CD4-positive, alpha-beta memory T cell (primary cell): ENCODE measurements around the gene FOXJ3. TPM values are rescaled to one million over a fixed set of nuclear protein-coding genes. Genes with fewer than 3 reads are reported as not detected.

ENCODE experiments used
- CTCF ChIA-PET: fragments of 350-600 bp; sonication (Branson Sonifier 250); formaldehyde crosslinking; loops from one replicate; lab custom pipeline; 2021; ENCODE audit warnings: inconsistent platforms; ENCODE audit not compliant: partially characterized antibody; lab: Charles Lee
- POLR2A ChIA-PET: fragments of 350-600 bp; sonication (Branson Sonifier 250); formaldehyde crosslinking; loops from one replicate; lab custom pipeline; 2021; ENCODE audit not compliant: partially characterized antibody; lab: Charles Lee
- DNase-seq, 5 donors: peaks; one replicate each; pipeline versions ENCODE4 v3.0.0 to v3.0.0-alpha.2; 2020 to 2022; ENCODE audit warnings: mixed read lengths in 1 of 5
- H3K27ac ChIP-seq: one replicate; pipeline ENCODE4 v1.7.0; 2013; ENCODE audit warnings: low read depth, low read length
- H3K27me3 ChIP-seq: 2 replicates; pipeline ENCODE4 v1.7.0; 2013; ENCODE audit warnings: mild to moderate bottlenecking, low read length, moderate library complexity; ENCODE audit not compliant: insufficient read depth
- H3K36me3 ChIP-seq: 2 replicates; pipeline ENCODE4 v1.7.0; 2013; ENCODE audit warnings: mild to moderate bottlenecking, low read length, moderate library complexity; ENCODE audit not compliant: insufficient read depth
- H3K4me1 ChIP-seq: 2 replicates; pipeline ENCODE4 v1.7.0; 2013; ENCODE audit warnings: mild to moderate bottlenecking, low read length, moderate library complexity; ENCODE audit not compliant: insufficient read depth
- H3K4me3 ChIP-seq, 2 donors: one replicate each; pipeline ENCODE4 v1.7.0; 2013; ENCODE audit warnings: low read length in 2 of 2, mild to moderate bottlenecking in 1 of 2
- H3K9me3 ChIP-seq, 2 donors: one replicate each; pipeline ENCODE4 v1.7.0; 2013; ENCODE audit warnings: low read length in 2 of 2, control low read depth in 1 of 2; ENCODE audit not compliant: control insufficient read depth in 1 of 2
- H3K27ac Mint-ChIP-seq, 7 donors: one replicate each; pipeline ENCODE4 v1.8.0; 2020 to 2021; ENCODE audit warnings: mixed read lengths in 7 of 7, mild to moderate bottlenecking in 6 of 7, inconsistent platforms in 3 of 7, moderate library complexity in 3 of 7
- H3K27me3 Mint-ChIP-seq, 2 donors: one replicate each; pipeline ENCODE4 v1.8.0; 2020 to 2021; ENCODE audit warnings: mixed read lengths in 2 of 2
- H3K36me3 Mint-ChIP-seq, 2 donors: one replicate each; pipeline ENCODE4 v1.8.0; 2020 to 2021; ENCODE audit warnings: mixed read lengths in 2 of 2, inconsistent platforms in 1 of 2, mild to moderate bottlenecking in 1 of 2
- H3K4me1 Mint-ChIP-seq, 4 donors: one replicate each; pipeline ENCODE4 v1.8.0; 2020 to 2021; ENCODE audit warnings: mixed read lengths in 4 of 4, mild to moderate bottlenecking in 1 of 4
- H3K4me3 Mint-ChIP-seq, 8 donors: one replicate each; pipeline ENCODE4 v1.8.0; 2020 to 2021; ENCODE audit warnings: mixed read lengths in 8 of 8, mild to moderate bottlenecking in 7 of 8, moderate library complexity in 6 of 8, inconsistent platforms in 3 of 8
- H3K9me3 Mint-ChIP-seq, 8 donors: one replicate each; pipeline ENCODE4 v1.8.0; 2020 to 2021; ENCODE audit warnings: mixed read lengths in 8 of 8, mild to moderate bottlenecking in 5 of 8, inconsistent platforms in 3 of 8, moderate library complexity in 1 of 8
- intact Hi-C: fragments of 100-400 bp; cut with micrococcal nuclease; formaldehyde crosslinking; loops from one replicate; pipeline ENCODE4 v1.15.1; 2023
- polyA plus RNA-seq, 2 donors: library from polyadenylated mRNA; unstranded; fragments of 300-500 nt; fragmentation: Illumina TruSeq; gene quantifications; one replicate each; pipeline ENCODE4 v1.2.3, GENCODE V29; 2021
- total RNA-seq, 2 experiments: library from RNA; stranded (reverse); gene quantifications; one replicate each; pipeline ENCODE4 v1.2.3, GENCODE V29; 2021

FOXJ3 gene
- total and polyA plus RNA-seq, 4 experiments from 2014 or later, result 23.7 to 102 (median 72.0) TPM

GRCh38 chr1:42334240-42335049, 590 bp downstream of the FOXJ3 start:
- Histone ChIP-seq H3K36me3 (no peaks in the 10 kb centered on the region), H3K4me1 (peaks cover 47% of the 10 kb centered on the region), H3K27me3 (no peaks in the 10 kb centered on the region), H3K9me3 (no peaks in the 10 kb centered on the region), H3K27ac (peak overlapping the region; percentile 83), H3K4me3 (peak overlapping the region; percentile 45 to 92)
- Mint-ChIP-seq H3K4me1 (peaks cover 39 to 62% (median 51%) of the 10 kb centered on the region in 4 donors), H3K27me3 (no peaks in the 10 kb centered on the region), H3K36me3 (peaks cover 0 to 13% of the 10 kb centered on the region in 2 donors), H3K4me3 (peak overlapping the region; percentile 93 to 97 (median 95)), H3K9me3 (peaks cover 0 to 5% (median 0%) of the 10 kb centered on the region in 8 donors), H3K27ac (peak overlapping the region; percentile 82 to 96 (median 92))
- peak in 2 of 5 donors; percentile 21 to 53 for DNase-seq
- POLR2A ChIA-PET, result interaction anchor here (0.5 to 2.0 kb wide), 13 partner anchors 9 to 433 kb away, joined by 3 to 32 read pairs (median 5); partner anchors contain the start of genes C1orf50, CCDC30, P3H1 and PPCS
- intact Hi-C loops, result loop anchor here (1.0 to 10.0 kb wide), 9 partner anchors 14 to 840 kb away; partner anchors contain the start of genes CFAP57, EBNA1BP2, ERMAP and HIVEP3
- CTCF ChIA-PET, result interaction anchor here (0.8 to 3.7 kb wide), 7 partner anchors 9 to 161 kb away, joined by 3 to 13 read pairs (median 5); no protein-coding TSS in a partner anchor

DNA sequence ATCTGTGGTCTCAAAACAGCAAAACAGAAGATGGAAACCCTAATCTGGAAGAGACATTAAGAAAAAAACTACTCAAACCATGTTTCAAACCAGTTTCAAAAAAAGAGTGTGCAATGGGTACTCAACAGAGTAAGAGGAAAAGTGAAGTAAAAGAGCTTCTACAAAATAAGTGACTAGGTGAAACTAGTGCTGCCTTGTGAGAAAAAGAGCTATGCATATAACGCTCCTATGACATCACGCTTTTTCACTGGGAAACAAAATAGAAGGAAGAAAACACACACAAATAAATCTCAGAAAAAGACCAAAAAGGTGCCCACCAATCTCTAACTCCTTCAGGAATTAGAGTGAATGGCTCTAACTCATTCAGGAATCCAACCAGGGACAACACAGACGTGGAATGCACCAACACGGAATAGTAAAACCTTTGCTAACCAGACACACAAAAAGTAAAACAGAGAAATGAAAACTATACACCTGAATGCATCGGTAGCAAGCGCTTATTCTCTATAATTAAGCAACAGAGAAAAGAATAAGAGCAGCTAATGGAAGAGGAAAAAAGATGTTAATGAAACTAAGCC, 1.3 kb downstream of the FOXJ3 start:
- Histone ChIP-seq H3K9me3 (no peaks in the 10 kb centered on the region), H3K27ac (peak overlapping the region; percentile 83), H3K27me3 (no peaks in the 10 kb centered on the region), H3K4me1 (peaks cover 53% of the 10 kb centered on the region), H3K4me3 (peak overlapping the region; percentile 45 to 92), H3K36me3 (no peaks in the 10 kb centered on the region)
- H3K4me3 Mint-ChIP-seq, result peak overlapping the region; percentile 93 to 97 (median 95)
- H3K9me3 Mint-ChIP-seq, result peaks cover 0 to 5% (median 0%) of the 10 kb centered on the region in 8 donors
- H3K4me1 Mint-ChIP-seq, result peaks cover 43 to 68% (median 57%) of the 10 kb centered on the region in 4 donors
- H3K36me3 Mint-ChIP-seq, result peaks cover 0 to 13% of the 10 kb centered on the region in 2 donors
- DNase-seq, result peak in 1 of 5 donors; percentile 15
- intact Hi-C loops, result loop anchor here (2.0 to 10.0 kb wide), 5 partner anchors 299 to 841 kb away; partner anchors contain the start of genes CFAP57, EBNA1BP2, ERMAP and HIVEP3
- CTCF ChIA-PET, result interaction anchor here (0.8 to 3.7 kb wide), 7 partner anchors 9 to 160 kb away, joined by 3 to 13 read pairs (median 5); no protein-coding TSS in a partner anchor
- POLR2A ChIA-PET, result interaction anchor here (0.6 to 2.0 kb wide), 11 partner anchors 8 to 433 kb away, joined by 3 to 32 read pairs (median 6); partner anchors contain the start of genes C1orf50, CCDC30, P3H1 and PPCS
- H3K27ac Mint-ChIP-seq, result peak overlapping the region; percentile 82 to 96 (median 92)
- H3K27me3 Mint-ChIP-seq, result no peaks in the 10 kb centered on the region

DNA sequence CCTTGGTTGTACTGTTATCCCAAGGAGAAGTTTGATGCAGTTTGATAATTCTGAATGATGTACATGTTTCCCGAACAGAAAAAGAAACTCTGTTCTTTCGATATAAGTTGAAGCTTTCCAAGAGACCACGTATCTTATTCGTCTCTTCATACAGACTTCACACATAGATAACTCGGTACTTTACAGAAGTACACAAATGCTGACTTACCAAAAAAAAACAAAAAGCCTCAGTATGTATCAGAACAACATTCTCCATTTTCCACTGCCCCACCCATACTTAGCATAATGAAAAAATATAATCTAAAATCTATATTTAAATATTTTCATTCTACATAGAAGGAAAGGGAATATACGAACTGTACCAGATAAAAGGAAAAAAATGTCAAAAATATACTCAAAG, 2.2 kb downstream of the FOXJ3 start:
- Histone ChIP-seq H3K27ac (no peak overlapping the region), H3K27me3 (no peaks in the 10 kb centered on the region), H3K4me1 (peaks cover 62% of the 10 kb centered on the region), H3K36me3 (no peaks in the 10 kb centered on the region), H3K9me3 (no peaks in the 10 kb centered on the region), H3K4me3 (no peak overlapping the region)
- Mint-ChIP-seq H3K27ac (peak overlapping the region in 5 of 7 donors; percentile 32 to 92 (median 89)), H3K4me3 (peak overlapping the region in 7 of 8 donors; percentile 33 to 97 (median 94)), H3K27me3 (no peaks in the 10 kb centered on the region), H3K4me1 (peaks cover 49 to 77% (median 62%) of the 10 kb centered on the region in 4 donors), H3K36me3 (peaks cover 0 to 13% of the 10 kb centered on the region in 2 donors), H3K9me3 (peaks cover 0 to 5% (median 0%) of the 10 kb centered on the region in 8 donors)
- CTCF ChIA-PET, result interaction anchor here (1.2 to 3.7 kb wide), 3 partner anchors 11 to 159 kb away, joined by 5 to 13 read pairs (median 6); no protein-coding TSS in a partner anchor
- POLR2A ChIA-PET, result interaction anchor here (1.2 to 1.8 kb wide), 2 partner anchors 10 to 13 kb away, joined by 3 to 8 read pairs; no protein-coding TSS in a partner anchor
- no peak for DNase-seq
- intact Hi-C loops, result loop anchor here (10.0 kb wide), 4 partner anchors 298 to 842 kb away; partner anchors contain the start of genes CFAP57, EBNA1BP2, HIVEP3 and PPIH

GRCh38 chr1:42330215-42330614, 4.8 kb downstream of the FOXJ3 start:
- Mint-ChIP-seq H3K4me3 (peak overlapping the region in 3 of 8 donors; percentile 5 to 62 (median 55)), H3K4me1 (peaks cover 65 to 90% (median 77%) of the 10 kb centered on the region in 4 donors), H3K36me3 (peaks cover 3 to 11% of the 10 kb centered on the region in 2 donors), H3K27ac (peak overlapping the region in 2 of 7 donors; percentile 49 to 79), H3K9me3 (peaks cover 0 to 5% (median 0%) of the 10 kb centered on the region in 8 donors), H3K27me3 (no peaks in the 10 kb centered on the region)
- no peaks in the 10 kb centered on the region for H3K36me3 ChIP-seq
- H3K27ac ChIP-seq, result no peak overlapping the region
- H3K4me3 ChIP-seq, result no peak overlapping the region
- no peaks in the 10 kb centered on the region for H3K9me3 ChIP-seq
- H3K4me1 ChIP-seq, result peaks cover 77% of the 10 kb centered on the region
- DNase-seq, result no peak
- intact Hi-C loops, result loop anchor here (10.0 kb wide), 4 partner anchors 295 to 845 kb away; partner anchors contain the start of genes CFAP57, EBNA1BP2, HIVEP3 and PPIH
- POLR2A ChIA-PET, result interaction anchor here (2.6 kb wide), 1 partner anchor 10 kb away, joined by 14 read pairs; no protein-coding TSS in a partner anchor
- no peaks in the 10 kb centered on the region for H3K27me3 ChIP-seq
- CTCF ChIA-PET, result interaction anchor here (2.1 kb wide), 1 partner anchor 9 kb away, joined by 6 read pairs; no protein-coding TSS in a partner anchor

GRCh38 chr1:42328916-42329496, 6.0 kb downstream of the FOXJ3 start:
- Mint-ChIP-seq H3K27me3 (no peaks in the 10 kb centered on the region), H3K4me1 (peaks cover 73 to 97% (median 82%) of the 10 kb centered on the region in 4 donors), H3K27ac (no peak overlapping the region), H3K36me3 (peaks cover 3 to 6% of the 10 kb centered on the region in 2 donors), H3K4me3 (peak overlapping the region in 3 of 8 donors; percentile 13 to 27 (median 15)), H3K9me3 (peaks cover 0 to 4% (median 0%) of the 10 kb centered on the region in 8 donors)
- intact Hi-C loops, result no loop called here
- H3K9me3 ChIP-seq, result no peaks in the 10 kb centered on the region
- CTCF ChIA-PET, result interaction anchor here (2.1 kb wide), 1 partner anchor 8 kb away, joined by 6 read pairs; no protein-coding TSS in a partner anchor
- H3K36me3 ChIP-seq, result no peaks in the 10 kb centered on the region
- H3K4me1 ChIP-seq, result peaks cover 85% of the 10 kb centered on the region
- POLR2A ChIA-PET, result interaction anchor here (1.1 to 2.6 kb wide), 2 partner anchors 9 to 134 kb away, joined by 3 to 14 read pairs; no protein-coding TSS in a partner anchor
- no peak overlapping the region for H3K4me3 ChIP-seq
- no peak overlapping the region for H3K27ac ChIP-seq
- DNase-seq, result no peak
- H3K27me3 ChIP-seq, result no peaks in the 10 kb centered on the region

DNA sequence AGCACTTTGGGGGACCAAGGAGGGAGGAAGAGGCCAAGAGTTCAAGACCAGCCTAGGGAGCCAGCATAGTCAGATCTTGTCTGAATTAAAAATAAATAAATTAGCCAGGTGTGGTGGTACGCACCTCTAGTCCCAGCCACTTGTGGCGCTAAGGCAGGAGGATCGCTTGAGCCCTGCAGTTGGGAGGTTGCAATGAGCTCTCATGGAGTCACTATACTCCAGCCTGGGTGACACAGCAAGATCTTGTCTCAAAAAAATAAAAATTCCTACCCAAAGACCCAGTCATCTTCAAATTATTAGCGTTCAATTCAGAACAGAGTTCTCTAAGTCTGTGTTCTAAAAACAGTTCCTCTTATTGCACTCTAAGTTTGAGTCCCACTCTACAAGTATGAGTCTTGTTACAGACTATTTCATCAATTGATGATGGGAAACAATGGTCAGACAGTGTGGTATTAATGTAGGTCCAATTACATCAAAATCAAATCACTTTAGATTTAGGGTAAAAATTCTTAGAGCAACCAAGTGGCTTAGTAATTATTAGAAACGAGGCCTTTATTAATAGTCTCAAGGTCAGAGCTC, 6.9 kb downstream of the FOXJ3 start:
- H3K9me3 ChIP-seq, result no peaks in the 10 kb centered on the region
- POLR2A ChIA-PET, result interaction anchor here (0.6 to 2.6 kb wide), 2 partner anchors 8 to 11 kb away, joined by 3 to 14 read pairs; no protein-coding TSS in a partner anchor
- no peaks in the 10 kb centered on the region for H3K27me3 ChIP-seq
- H3K27ac Mint-ChIP-seq, result peak overlapping the region in 1 of 7 donors; percentile 75
- peaks cover 83% of the 10 kb centered on the region for H3K4me1 ChIP-seq
- H3K27me3 Mint-ChIP-seq, result no peaks in the 10 kb centered on the region
- no peak overlapping the region for H3K27ac ChIP-seq
- H3K36me3 Mint-ChIP-seq, result peaks cover 2 to 8% of the 10 kb centered on the region in 2 donors
- intact Hi-C loops, result no loop called here
- peak overlapping the region in 1 of 8 donors; percentile 26 for H3K4me3 Mint-ChIP-seq
- no peak overlapping the region for H3K4me3 ChIP-seq
- DNase-seq, result no peak
- peaks cover 68 to 94% (median 79%) of the 10 kb centered on the region in 4 donors for H3K4me1 Mint-ChIP-seq
- no peaks in the 10 kb centered on the region for H3K36me3 ChIP-seq
- H3K9me3 Mint-ChIP-seq, result no peaks in the 10 kb centered on the region
- CTCF ChIA-PET, result interaction anchor here (0.9 kb wide), 1 partner anchor 745 kb away, joined by 3 read pairs; no protein-coding TSS in a partner anchor
